HG03108 (cell line): ENCODE data around the gene VWA1.

Experiments used
- ATAC-seq: cut with Tn5 transposase; IDR thresholded peaks from one replicate; pipeline ENCODE4 v1.9.1; 2021; ENCODE audit warnings: moderate library complexity; ENCODE audit not compliant: unreplicated experiment

VWA1 gene

GRCh38 chr1:1435106-1435903 is at the start of gene VWA1:
Gene VWA1 (plus strand): TSS chr1:1435690. CDS start chr1:1435749, 59 bp downstream.
- no peak for ATAC-seq

- no peak for ATAC-seq
Observed at GRCh38 chr1:1385931-1386330, 49.6 kb upstream of the VWA1 start.

- ATAC-seq = no peak
Observed at GRCh38 chr1:1387098-1388077, 48.1 kb upstream of the VWA1 start.

GRCh38 chr1:1388078-1388472 is 47.4 kb upstream of the VWA1 start:
- ATAC-seq = no peak

- no peak for ATAC-seq
Observed at GRCh38 chr1:1390675-1391074, 44.8 kb upstream of the VWA1 start.

GRCh38 chr1:1391225-1391624 is 44.3 kb upstream of the VWA1 start:
- no peak for ATAC-seq

GRCh38 chr1:1393014-1393413 is 42.5 kb upstream of the VWA1 start:
- ATAC-seq = no peak

- no peak for ATAC-seq
Observed at GRCh38 chr1:1393428-1393827, 42.1 kb upstream of the VWA1 start.

GRCh38 chr1:1394116-1394515 is 41.4 kb upstream of the VWA1 start:
- no peak for ATAC-seq

- ATAC-seq = no peak
Observed at GRCh38 chr1:1395166-1395565, 40.3 kb upstream of the VWA1 start.

- ATAC-seq = no peak
Observed at GRCh38 chr1:1397839-1398523, 37.5 kb upstream of the VWA1 start.

- ATAC-seq = no peak
Observed at GRCh38 chr1:1398677-1399186, 36.8 kb upstream of the VWA1 start.

- ATAC-seq = peak; percentile 95
Observed at GRCh38 chr1:1399187-1399871, 36.2 kb upstream of the VWA1 start, which contains the start of gene CCNL2. Gene CCNL2 (minus strand): TSS chr1:1399335. CDS start chr1:1399306, 29 bp downstream.

GRCh38 chr1:1399872-1400575 is 35.5 kb upstream of the VWA1 start:
- ATAC-seq = no peak

GRCh38 chr1:1400576-1401456 is 34.7 kb upstream of the VWA1 start:
- ATAC-seq = no peak

GRCh38 chr1:1401457-1402010 is 34.0 kb upstream of the VWA1 start:
- no peak for ATAC-seq

- ATAC-seq = no peak
Observed at GRCh38 chr1:1402072-1402900, 33.2 kb upstream of the VWA1 start.
